Choroid plexus epithelial cell (primary cell): ENCODE results near the gene TBCD.
"Not testable (repeated sequence)": the region's sequence is repeated elsewhere in the genome, so short reads cannot be mapped to it uniquely, and the experiment has no call there.

Experiments used
- DNase-seq: peaks from one replicate; pipeline ENCODE4 v3.0.0-alpha.2; 2010; ENCODE audit warnings: low read depth
- H3K4me3 ChIP-seq: 2 replicates; pipeline ENCODE4 v1.5.1; 2011; ENCODE audit warnings: low read depth, mild to moderate bottlenecking, control low read depth, low read length, moderate library complexity
- TF ChIP-seq, protein P1 (sequence below): conservative IDR thresholded peaks from 2 replicates; pipeline ENCODE4 v1.5.1; 2011; ENCODE audit warnings: low read depth, mild to moderate bottlenecking, control low read depth, inconsistent platforms, low read length, moderate library complexity

The TBCD gene

DNA sequence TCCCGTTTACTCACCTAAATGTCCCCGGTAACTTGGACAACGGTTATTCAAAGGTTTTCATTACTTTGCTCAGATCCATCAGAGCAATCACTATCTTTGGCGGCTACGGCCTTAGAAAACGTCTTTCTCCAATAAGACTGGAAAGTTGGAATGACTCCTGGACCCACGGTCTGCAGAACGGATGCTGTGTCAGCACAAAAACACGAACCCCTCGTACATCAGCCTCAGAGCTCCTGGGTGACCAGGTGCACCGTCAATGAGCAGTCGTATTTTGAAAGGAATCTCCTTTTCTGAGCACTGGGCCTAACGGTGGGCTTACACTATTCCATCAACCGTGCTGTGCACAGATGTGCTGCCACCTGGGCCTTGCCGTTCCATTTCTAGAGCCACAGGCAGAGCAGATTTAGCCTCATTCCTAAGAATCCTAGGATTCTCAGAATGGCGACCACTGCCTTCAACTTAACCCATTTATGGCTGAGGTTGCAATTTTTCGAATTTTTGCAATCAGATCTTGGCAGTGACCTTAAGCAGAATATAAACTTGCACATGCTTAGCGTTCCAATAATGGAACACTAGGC lies 198.7 kb downstream of the TBCD start:
- H3K4me3 ChIP-seq, result no peak overlapping the region
- no peak for DNase-seq
- TF ChIP-seq, protein P1, sequence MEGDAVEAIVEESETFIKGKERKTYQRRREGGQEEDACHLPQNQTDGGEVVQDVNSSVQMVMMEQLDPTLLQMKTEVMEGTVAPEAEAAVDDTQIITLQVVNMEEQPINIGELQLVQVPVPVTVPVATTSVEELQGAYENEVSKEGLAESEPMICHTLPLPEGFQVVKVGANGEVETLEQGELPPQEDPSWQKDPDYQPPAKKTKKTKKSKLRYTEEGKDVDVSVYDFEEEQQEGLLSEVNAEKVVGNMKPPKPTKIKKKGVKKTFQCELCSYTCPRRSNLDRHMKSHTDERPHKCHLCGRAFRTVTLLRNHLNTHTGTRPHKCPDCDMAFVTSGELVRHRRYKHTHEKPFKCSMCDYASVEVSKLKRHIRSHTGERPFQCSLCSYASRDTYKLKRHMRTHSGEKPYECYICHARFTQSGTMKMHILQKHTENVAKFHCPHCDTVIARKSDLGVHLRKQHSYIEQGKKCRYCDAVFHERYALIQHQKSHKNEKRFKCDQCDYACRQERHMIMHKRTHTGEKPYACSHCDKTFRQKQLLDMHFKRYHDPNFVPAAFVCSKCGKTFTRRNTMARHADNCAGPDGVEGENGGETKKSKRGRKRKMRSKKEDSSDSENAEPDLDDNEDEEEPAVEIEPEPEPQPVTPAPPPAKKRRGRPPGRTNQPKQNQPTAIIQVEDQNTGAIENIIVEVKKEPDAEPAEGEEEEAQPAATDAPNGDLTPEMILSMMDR, result no peak

DNA sequence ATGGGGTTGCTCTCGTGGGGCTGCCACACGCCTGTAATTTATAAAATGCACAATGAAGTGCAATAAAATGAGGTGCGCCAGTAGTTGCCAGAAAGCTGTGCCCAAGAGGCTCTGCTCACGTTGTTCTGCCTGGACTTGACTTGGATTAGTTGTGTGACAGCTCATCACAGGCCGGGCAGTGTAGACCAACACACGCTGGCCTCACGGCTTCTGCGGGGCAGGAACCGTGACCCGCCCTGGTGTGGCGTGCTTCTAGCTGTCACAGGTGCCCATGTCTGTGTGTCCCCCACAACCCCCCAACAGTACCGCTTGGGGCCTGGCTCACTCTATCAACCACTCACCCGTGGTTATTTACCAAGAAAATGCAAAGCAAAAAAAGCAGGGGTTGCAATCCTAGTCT lies 200.2 kb downstream of the TBCD start:
- DNase-seq, result no peak
- H3K4me3 ChIP-seq, result no peak overlapping the region
- TF ChIP-seq, protein P1, result no peak

DNA sequence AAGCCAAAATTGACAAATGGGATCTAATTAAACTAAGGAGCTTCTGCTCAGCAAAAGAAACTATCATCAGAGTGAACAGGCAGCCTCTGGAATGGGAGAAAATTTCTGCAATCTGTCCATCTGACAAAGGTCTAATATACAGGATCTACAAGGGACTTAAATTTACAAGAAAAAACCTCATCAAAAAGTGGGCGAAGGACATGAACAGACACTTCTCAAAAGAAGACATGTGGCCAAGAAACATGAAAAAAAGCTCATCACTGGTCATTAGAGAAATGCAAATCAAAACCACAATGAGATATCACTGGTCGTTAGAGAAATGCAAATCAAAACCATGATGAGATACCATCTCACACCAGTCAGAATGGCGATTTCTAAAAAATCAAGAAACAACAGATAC lies 203.2 kb downstream of the TBCD start:
- not testable (repeated sequence) for DNase-seq

DNA sequence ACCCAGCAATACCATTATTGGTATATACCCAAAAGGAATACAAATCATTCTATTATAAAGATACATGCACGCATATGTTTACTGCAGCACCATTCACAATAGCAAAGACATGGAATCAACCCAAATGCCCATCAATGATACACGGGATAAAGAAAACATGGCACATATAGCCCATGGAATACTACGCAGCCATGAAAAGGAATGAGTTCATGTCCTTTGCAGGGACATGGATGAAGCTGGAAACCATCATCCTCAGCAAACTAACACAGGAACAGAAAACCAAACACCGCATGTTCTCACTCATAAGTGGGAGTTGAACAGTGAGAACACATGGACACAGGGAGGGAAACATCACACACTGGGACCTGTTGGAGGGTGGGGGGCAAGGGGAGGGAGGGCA lies 203.8 kb downstream of the TBCD start:
- not testable (repeated sequence) for DNase-seq, H3K4me3 ChIP-seq

More for the DNA sequence above, 203.2 kb downstream of the TBCD start:
- H3K4me3 ChIP-seq, result not testable (repeated sequence)

DNA sequence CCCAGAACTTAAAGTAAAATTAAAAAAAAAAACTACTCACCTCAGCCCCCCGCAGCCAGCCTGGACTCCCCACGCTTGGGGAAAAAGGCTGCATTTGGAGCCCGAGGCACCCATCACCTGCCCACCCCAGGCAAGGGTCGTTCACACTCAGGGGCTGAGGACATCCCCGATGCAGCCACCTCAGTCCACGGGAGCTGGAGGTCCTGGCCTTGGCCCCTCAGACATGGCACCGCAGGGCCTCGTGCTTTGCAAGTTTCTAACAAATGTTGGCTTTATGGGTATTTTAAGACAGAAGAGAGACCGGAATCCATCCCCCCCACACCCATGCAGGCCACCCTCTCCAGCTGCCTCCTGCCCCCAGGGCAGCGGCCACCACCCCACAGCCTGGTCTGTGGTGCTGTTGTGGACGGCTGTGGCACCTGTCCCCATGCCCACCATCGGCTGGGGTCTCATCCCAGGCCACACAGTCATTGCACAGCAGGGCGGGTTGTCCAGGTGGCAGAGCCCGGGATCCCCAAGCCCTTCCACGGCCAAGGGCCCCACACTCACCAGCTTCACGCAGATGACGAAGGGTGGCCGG lies 204.4 kb downstream of the TBCD start:
- TF ChIP-seq, protein P1, result no peak
- DNase-seq, result no peak
- H3K4me3 ChIP-seq, result no peak overlapping the region

DNA sequence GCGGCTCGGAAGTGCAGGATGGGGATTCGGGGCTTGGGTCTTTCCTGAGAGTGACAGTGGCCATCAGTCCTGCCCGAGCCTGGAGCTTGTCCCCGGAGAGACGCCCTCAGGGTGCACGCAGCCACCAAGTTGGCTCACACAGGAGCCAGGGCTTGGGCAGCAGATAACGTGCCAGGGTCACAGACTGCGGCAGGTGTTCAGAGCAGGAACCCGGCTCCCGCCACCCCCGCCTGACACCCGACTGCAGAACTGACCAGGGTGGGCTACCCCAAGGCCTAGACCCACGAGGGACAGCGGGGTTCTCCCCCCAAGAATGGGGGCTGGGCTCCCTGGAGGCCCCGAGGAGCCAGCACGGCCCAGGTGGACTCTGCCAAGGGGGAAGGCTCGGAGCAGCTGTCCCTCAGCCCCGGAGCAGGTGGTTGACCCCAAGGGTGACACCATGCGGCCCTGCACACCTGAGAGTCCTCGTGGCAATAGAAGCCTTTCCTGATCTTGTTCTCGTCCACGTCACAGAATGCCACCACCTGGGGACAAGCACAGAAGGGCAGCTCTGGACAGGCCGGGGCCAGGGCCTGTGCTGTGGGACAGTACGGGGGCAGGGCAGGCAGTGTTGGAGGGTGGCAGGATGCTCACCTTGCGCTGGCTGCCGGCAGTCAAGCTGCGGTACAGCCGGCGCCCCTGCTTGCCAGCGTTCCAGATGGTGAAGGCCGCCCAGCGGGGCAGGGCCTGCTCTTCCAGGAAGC lies 205.0 kb downstream of the TBCD start:
- H3K4me3 ChIP-seq, result no peak overlapping the region
- DNase-seq, result no peak
- TF ChIP-seq, protein P1, result no peak

DNA sequence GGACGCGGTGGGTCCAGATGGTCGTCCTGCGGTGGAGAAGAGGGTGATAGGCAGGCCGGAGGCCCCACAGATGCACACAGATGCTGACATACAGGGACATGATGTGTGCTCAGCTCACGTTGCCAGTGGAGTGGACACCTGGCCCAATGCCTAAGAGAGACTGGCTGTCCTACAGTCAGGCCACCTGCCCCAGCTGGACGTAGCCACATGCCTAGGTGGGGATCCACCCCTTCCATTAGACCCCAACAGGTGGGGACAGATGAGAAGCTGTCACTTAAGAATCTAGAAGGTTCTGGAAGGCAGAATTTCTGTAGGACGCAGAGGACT lies 205.6 kb downstream of the TBCD start:
- no peak overlapping the region for H3K4me3 ChIP-seq
- TF ChIP-seq, protein P1, result no peak
- no peak for DNase-seq

DNA sequence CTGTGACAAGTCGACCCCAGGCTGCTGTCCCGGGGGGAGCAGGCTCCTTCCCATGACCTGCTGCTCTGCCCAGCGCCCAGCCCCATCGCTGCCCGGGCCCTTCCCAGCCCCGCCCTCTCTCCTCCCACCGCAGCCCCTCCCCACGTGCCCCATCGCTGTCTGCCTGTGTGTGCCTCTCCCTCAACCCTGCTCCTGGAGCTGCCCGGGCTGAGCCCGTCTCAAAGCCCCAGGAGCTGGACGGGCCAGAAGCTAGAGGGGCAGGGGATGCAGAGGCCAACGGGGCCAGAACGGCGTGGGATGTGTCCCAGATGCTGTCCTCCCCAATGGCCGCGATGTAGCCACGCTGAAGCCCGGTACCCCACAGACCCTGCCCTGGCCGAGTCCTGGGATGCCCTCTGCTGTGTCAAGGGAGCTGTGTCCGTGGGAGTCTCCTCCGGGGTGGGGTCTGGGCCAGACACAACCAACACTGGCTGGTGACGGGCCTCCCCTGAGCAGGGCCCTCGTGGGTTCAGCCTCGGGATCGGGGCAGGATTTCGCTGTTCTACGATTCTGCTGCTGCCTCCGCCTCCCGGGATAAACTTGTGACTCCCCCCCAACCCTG lies 206.2 kb downstream of the TBCD start:
- TF ChIP-seq, protein P1, result no peak
- H3K4me3 ChIP-seq, result no peak overlapping the region
- DNase-seq, result no peak
